Common myeloid progenitor, CD34-positive (primary cell): Measurements from ENCODE around the gene AGBL4.

Experiments
- CTCF ChIA-PET: fragments of 350-600 bp; sonication (Branson Sonifier 250); formaldehyde crosslinking; loops from one replicate; lab custom pipeline; 2021; ENCODE audit warnings: antibody characterized with exemption; lab: Charles Lee
- POLR2A ChIA-PET: fragments of 350-600 bp; sonication (Branson Sonifier 250); formaldehyde crosslinking; loops from one replicate; lab custom pipeline; 2021; ENCODE audit warnings: antibody characterized with exemption; lab: Charles Lee
- DNase-seq, 3 donors: peaks; one replicate each; pipeline versions ENCODE4 v3.0.0 to v3.0.0-alpha.2; 2013
- H3K27ac ChIP-seq, 2 experiments: 1 replicate in 1 of 2; 2 replicates in 1 of 2; pipeline ENCODE4 v1.7.0; 2013; ENCODE audit warnings: inconsistent platforms in 2 of 2, low read length in 2 of 2, mild to moderate bottlenecking in 2 of 2, low read depth in 1 of 2, moderate library complexity in 1 of 2; ENCODE audit not compliant: severe bottlenecking in 2 of 2, insufficient read depth in 1 of 2, poor library complexity in 1 of 2
- H3K27me3 ChIP-seq, 5 experiments: replicated peaks in 2 of 5; 1 replicate in 3 of 5; 2 replicates in 2 of 5; pipeline versions ENCODE4 v1.6.1 to v1.7.0; 2013; ENCODE audit warnings: low read length in 4 of 5, mild to moderate bottlenecking in 2 of 5, moderate library complexity in 2 of 5, inconsistent platforms in 1 of 5; ENCODE audit not compliant: insufficient read depth in 5 of 5, control insufficient read depth in 4 of 5
- H3K36me3 ChIP-seq, 4 experiments: 1 replicate in 2 of 4; 2 replicates in 2 of 4; pipeline versions ENCODE4 v1.6.1 to v1.7.0; 2013; ENCODE audit warnings: low read length in 3 of 4, control low read depth in 1 of 4, mild to moderate bottlenecking in 1 of 4; ENCODE audit not compliant: control insufficient read depth in 4 of 4, insufficient read depth in 4 of 4
- H3K4me1 ChIP-seq, 4 experiments: 1 replicate in 3 of 4; 2 replicates in 1 of 4; pipeline versions ENCODE4 v1.6.1 to v1.7.1; 2013; ENCODE audit warnings: low read length in 3 of 4, mild to moderate bottlenecking in 3 of 4, control low read depth in 1 of 4, inconsistent platforms in 1 of 4, moderate library complexity in 1 of 4; ENCODE audit not compliant: control insufficient read depth in 4 of 4, insufficient read depth in 4 of 4; ENCODE audit errors: control extremely low read depth in 1 of 4
- H3K4me3 ChIP-seq, 7 experiments: 1 replicate in 4 of 7; 2 replicates in 3 of 7; pipeline versions ENCODE4 v1.5.1 to v1.7.0; 2013; ENCODE audit warnings: mild to moderate bottlenecking in 7 of 7, low read length in 6 of 7, moderate library complexity in 6 of 7, inconsistent platforms in 2 of 7, low read depth in 2 of 7, control low read depth in 1 of 7; ENCODE audit not compliant: insufficient read depth in 4 of 7, control insufficient read depth in 1 of 7; ENCODE audit errors: extremely low read depth in 1 of 7
- H3K9me3 ChIP-seq, 5 experiments: 1 replicate in 4 of 5; 2 replicates in 1 of 5; pipeline versions ENCODE4 v1.6.1 to v1.7.1; 2013; ENCODE audit warnings: low read length in 4 of 5, mild to moderate bottlenecking in 2 of 5, inconsistent platforms in 1 of 5, low read depth in 1 of 5, moderate library complexity in 1 of 5; ENCODE audit not compliant: control insufficient read depth in 4 of 5, insufficient read depth in 2 of 5; ENCODE audit errors: control extremely low read depth in 1 of 5
- WGBS: methylation state at CpG from one replicate; pipeline ENCODE4 v1.1.5; 2013; ENCODE audit not compliant: insufficient coverage; 5-methylcytosine and 5-hydroxymethylcytosine counted together

The AGBL4 gene

GRCh38 chr1:48715921-48716320 lies 1307.8 kb downstream of the AGBL4 start:
- WGBS, result 88% methylated on average over 4 of the region's 5 CpGs
- H3K4me3 ChIP-seq, result no peak overlapping the region
- peaks cover 0 to 2% (median 0%) of the 10 kb centered on the region in 5 experiments for H3K27me3 ChIP-seq
- no peaks in the 10 kb centered on the region for H3K4me1 ChIP-seq
- no peaks in the 10 kb centered on the region for H3K9me3 ChIP-seq
- CTCF ChIA-PET, result interaction anchor here (2.0 kb wide), 2 partner anchors 18 to 39 kb away, joined by 4 to 7 read pairs; no protein-coding TSS in a partner anchor
- DNase-seq, result no peak
- POLR2A ChIA-PET, result no interaction called here
- no peak overlapping the region for H3K27ac ChIP-seq
- no peaks in the 10 kb centered on the region for H3K36me3 ChIP-seq

GRCh38 chr1:48710915-48711314 lies 1312.8 kb downstream of the AGBL4 start:
- Histone ChIP-seq H3K9me3 (no peaks in the 10 kb centered on the region), H3K36me3 (no peaks in the 10 kb centered on the region), H3K4me3 (no peak overlapping the region), H3K4me1 (no peaks in the 10 kb centered on the region), H3K27me3 (peaks cover 0 to 7% (median 0%) of the 10 kb centered on the region in 5 experiments), H3K27ac (no peak overlapping the region)
- ChIA-PET POLR2A (no interaction called here), CTCF (interaction anchor here (0.7 to 1.4 kb wide), 3 partner anchors 13 to 107 kb away, joined by 3 to 6 read pairs (median 4); no protein-coding TSS in a partner anchor)
- no peak for DNase-seq
- 100% methylated on average over 1 of the region's 2 CpGs for WGBS

GRCh38 chr1:48710318-48710717 lies 1313.4 kb downstream of the AGBL4 start:
- Histone ChIP-seq H3K4me3 (no peak overlapping the region), H3K4me1 (no peaks in the 10 kb centered on the region), H3K27me3 (peaks cover 0 to 7% (median 0%) of the 10 kb centered on the region in 5 experiments), H3K27ac (no peak overlapping the region), H3K9me3 (no peaks in the 10 kb centered on the region), H3K36me3 (no peaks in the 10 kb centered on the region)
- WGBS, result 100% methylated on average over 1 of the region's 2 CpGs
- ChIA-PET POLR2A (no interaction called here), CTCF (interaction anchor here (0.9 to 1.4 kb wide), 2 partner anchors 13 to 16 kb away, joined by 3 to 6 read pairs; no protein-coding TSS in a partner anchor)
- DNase-seq, result no peak

- WGBS, result 100% methylated on average over 2 of the region's 6 CpGs
- no peak for DNase-seq
- no peaks in the 10 kb centered on the region for H3K9me3 ChIP-seq
- no peak overlapping the region for H3K27ac ChIP-seq
- peaks cover 0 to 8% (median 0%) of the 10 kb centered on the region in 5 experiments for H3K27me3 ChIP-seq
- H3K4me3 ChIP-seq, result no peak overlapping the region
- ChIA-PET POLR2A (no interaction called here), CTCF (interaction anchor here (0.9 to 1.5 kb wide), 3 partner anchors 10 to 113 kb away, joined by 3 to 6 read pairs (median 3); no protein-coding TSS in a partner anchor)
- no peaks in the 10 kb centered on the region for H3K36me3 ChIP-seq
- H3K4me1 ChIP-seq, result no peaks in the 10 kb centered on the region
Measured at GRCh38 chr1:48704736-48705135, 1319.0 kb downstream of the AGBL4 start.

GRCh38 chr1:48701445-48701844 lies 1322.3 kb downstream of the AGBL4 start:
- H3K36me3 ChIP-seq, result no peaks in the 10 kb centered on the region
- no peaks in the 10 kb centered on the region for H3K9me3 ChIP-seq
- peaks cover 0 to 7% (median 0%) of the 10 kb centered on the region in 5 experiments for H3K27me3 ChIP-seq
- WGBS, result no CpG with 5 or more reads among the region's 2 CpGs
- ChIA-PET POLR2A (no interaction called here), CTCF (interaction anchor here (0.6 to 1.7 kb wide), 3 partner anchors 9 to 128 kb away, joined by 3 to 4 read pairs (median 4); no protein-coding TSS in a partner anchor)
- H3K4me1 ChIP-seq, result no peaks in the 10 kb centered on the region
- no peak overlapping the region for H3K4me3 ChIP-seq
- no peak overlapping the region for H3K27ac ChIP-seq
- DNase-seq, result no peak

- WGBS, result 33% methylated on average over 3 of the region's 5 CpGs
- peak; percentile 11 to 53 (median 29) for DNase-seq
- peaks cover 0 to 7% (median 4%) of the 10 kb centered on the region in 5 experiments for H3K27me3 ChIP-seq
- no peaks in the 10 kb centered on the region for H3K36me3 ChIP-seq
- H3K27ac ChIP-seq, result no peak overlapping the region
- H3K4me1 ChIP-seq, result no peaks in the 10 kb centered on the region
- H3K4me3 ChIP-seq, result no peak overlapping the region
- POLR2A ChIA-PET, result no interaction called here
- no peaks in the 10 kb centered on the region for H3K9me3 ChIP-seq
- CTCF ChIA-PET, result interaction anchor here (0.7 to 3.4 kb wide), 17 partner anchors 9 to 125 kb away, joined by 3 to 17 read pairs (median 4); no protein-coding TSS in a partner anchor
Measured at GRCh38 chr1:48697066-48697707, 1326.6 kb downstream of the AGBL4 start.

GRCh38 chr1:48695161-48695560 lies 1328.6 kb downstream of the AGBL4 start:
- ChIA-PET CTCF (interaction anchor here (1.1 to 3.4 kb wide), 5 partner anchors 9 to 28 kb away, joined by 3 to 17 read pairs (median 6); no protein-coding TSS in a partner anchor), POLR2A (interaction anchor here (0.6 kb wide), 1 partner anchor 51 kb away, joined by 3 read pairs; no protein-coding TSS in a partner anchor)
- H3K4me3 ChIP-seq, result no peak overlapping the region
- H3K4me1 ChIP-seq, result no peaks in the 10 kb centered on the region
- WGBS, result 100% methylated on average over 2 of the region's 2 CpGs
- H3K27me3 ChIP-seq, result peaks cover 0 to 5% (median 2%) of the 10 kb centered on the region in 5 experiments
- no peaks in the 10 kb centered on the region for H3K9me3 ChIP-seq
- H3K27ac ChIP-seq, result no peak overlapping the region
- no peak for DNase-seq
- no peaks in the 10 kb centered on the region for H3K36me3 ChIP-seq
